WI38 (cell line): ENCODE results near the gene GSTA2.
"Not testable (repeated sequence)": the region's sequence is repeated elsewhere in the genome, so short reads cannot be mapped to it uniquely, and the experiment has no call there.

Source experiments
- H3K4me3 ChIP-seq: 2 replicates; pipeline ENCODE4 v1.5.1; 2011; ENCODE audit warnings: low read depth, mild to moderate bottlenecking, control low read depth, low read length
- CTCF ChIP-seq: IDR thresholded peaks from 2 replicates; pipeline ENCODE4 v1.5.1; 2012; ENCODE audit warnings: low read depth, mild to moderate bottlenecking, control low read depth, low read length

The GSTA2 gene

GRCh38 chr6:52760105-52760765 is 3.0 kb downstream of the GSTA2 start:
- TF ChIP-seq CTCF: no peak
- no peak overlapping the region for H3K4me3 ChIP-seq

- TF ChIP-seq CTCF: no peak
- no peak overlapping the region for H3K4me3 ChIP-seq
Observed at GRCh38 chr6:52759085-52759484, 4.2 kb downstream of the GSTA2 start.

GRCh38 chr6:52757651-52758338 is 5.5 kb downstream of the GSTA2 start:
- H3K4me3 ChIP-seq: not testable (repeated sequence)

GRCh38 chr6:52754443-52754842 is 8.8 kb downstream of the GSTA2 start:
- no peak overlapping the region for H3K4me3 ChIP-seq
- no peak for TF ChIP-seq CTCF

GRCh38 chr6:52753137-52753536 is 10.1 kb downstream of the GSTA2 start:
- H3K4me3 ChIP-seq: not testable (repeated sequence)

- H3K4me3 ChIP-seq: no peak overlapping the region
- TF ChIP-seq CTCF: no peak
Observed at GRCh38 chr6:52752310-52752709, 11.0 kb downstream of the GSTA2 start.

GRCh38 chr6:52749556-52750152 is 13.6 kb downstream of the GSTA2 start:
- H3K4me3 ChIP-seq: no peak overlapping the region
- no peak for TF ChIP-seq CTCF

- not testable (repeated sequence) for H3K4me3 ChIP-seq
Observed at GRCh38 chr6:52747301-52747700, 16.0 kb downstream of the GSTA2 start.

- H3K4me3 ChIP-seq: no peak overlapping the region
- TF ChIP-seq CTCF: no peak
Observed at GRCh38 chr6:52746213-52746612, 17.1 kb downstream of the GSTA2 start.
